DOHH2 (cell line): Measurements from ENCODE around the gene UGT8.

Experiments used
- H3F3A ChIP-seq: fragments of 200-600 bp; sonication (generic), shearing (Covaris generic); 2 replicates; pipeline ENCODE4 v1.6.0; 2016; ENCODE audit warnings: antibody characterized with exemption, mild to moderate bottlenecking; ENCODE audit not compliant: control insufficient read depth, insufficient read depth
- H3K27ac ChIP-seq: fragments of 200-600 bp; sonication (generic); 2 replicates; pipeline ENCODE4 v1.5.1; 2014; ENCODE audit warnings: low read depth, mild to moderate bottlenecking, low read length, moderate library complexity
- H3K27me3 ChIP-seq: fragments of 200-600 bp; sonication (generic); 2 replicates; pipeline ENCODE4 v1.6.1; 2014; ENCODE audit warnings: mild to moderate bottlenecking, low read length, mixed read lengths; ENCODE audit not compliant: control insufficient read depth
- H3K36me3 ChIP-seq: fragments of 200-600 bp; sonication (generic); 2 replicates; pipeline ENCODE4 v1.6.1; 2014; ENCODE audit warnings: mild to moderate bottlenecking, low read length, moderate library complexity, mixed read lengths; ENCODE audit not compliant: control insufficient read depth
- H3K4me1 ChIP-seq: fragments of 200-600 bp; sonication (generic); 2 replicates; pipeline ENCODE4 v1.6.1; 2014; ENCODE audit warnings: mild to moderate bottlenecking, low read length, mixed read lengths; ENCODE audit not compliant: control insufficient read depth
- H3K4me2 ChIP-seq: fragments of 200-600 bp; sonication (generic); 2 replicates; pipeline ENCODE4 v1.6.0; 2014; ENCODE audit warnings: mild to moderate bottlenecking, low read length, moderate library complexity
- H3K4me3 ChIP-seq: fragments of 200-600 bp; sonication (generic); 2 replicates; pipeline ENCODE4 v1.5.1; 2014; ENCODE audit warnings: mild to moderate bottlenecking, low read length, mixed read lengths
- H3K79me2 ChIP-seq: fragments of 200-600 bp; sonication (generic); 2 replicates; pipeline ENCODE4 v1.6.1; 2014; ENCODE audit warnings: mild to moderate bottlenecking, low read length, mixed read lengths; ENCODE audit not compliant: control insufficient read depth
- H3K9me2 ChIP-seq: fragments of 200-600 bp; sonication (generic); replicated peaks from 2 replicates; pipeline ENCODE4 v1.6.1; 2014; ENCODE audit warnings: mild to moderate bottlenecking, low read length, mixed read lengths; ENCODE audit not compliant: control insufficient read depth
- H3K9me3 ChIP-seq: fragments of 200-600 bp; sonication (generic); 2 replicates; pipeline ENCODE4 v1.6.1; 2014; ENCODE audit warnings: antibody characterized with exemption, low read length, mixed read lengths; ENCODE audit not compliant: control insufficient read depth, insufficient read depth
- H4K20me1 ChIP-seq: fragments of 200-600 bp; sonication (generic); 2 replicates; pipeline ENCODE4 v1.6.0; 2014; ENCODE audit warnings: low read depth, mild to moderate bottlenecking, antibody characterized with exemption, low read length, moderate library complexity; ENCODE audit not compliant: control insufficient read depth, insufficient read depth
- CTCF ChIP-seq: fragments of 200-600 bp; sonication (generic); IDR thresholded peaks from one replicate; pipeline ENCODE4 v1.5.1; 2014; ENCODE audit warnings: antibody characterized with exemption, mild to moderate bottlenecking, low read depth, low read length; ENCODE audit not compliant: poor library complexity, severe bottlenecking
- EZH2phosphoT487 ChIP-seq: fragments of 200-600 bp; sonication (generic); IDR thresholded peaks from 2 replicates; pipeline ENCODE4 v1.6.1; 2017; ENCODE audit warnings: borderline replicate concordance, mild to moderate bottlenecking, antibody characterized with exemption, low read length, moderate library complexity, mixed read lengths

Gene UGT8

DNA sequence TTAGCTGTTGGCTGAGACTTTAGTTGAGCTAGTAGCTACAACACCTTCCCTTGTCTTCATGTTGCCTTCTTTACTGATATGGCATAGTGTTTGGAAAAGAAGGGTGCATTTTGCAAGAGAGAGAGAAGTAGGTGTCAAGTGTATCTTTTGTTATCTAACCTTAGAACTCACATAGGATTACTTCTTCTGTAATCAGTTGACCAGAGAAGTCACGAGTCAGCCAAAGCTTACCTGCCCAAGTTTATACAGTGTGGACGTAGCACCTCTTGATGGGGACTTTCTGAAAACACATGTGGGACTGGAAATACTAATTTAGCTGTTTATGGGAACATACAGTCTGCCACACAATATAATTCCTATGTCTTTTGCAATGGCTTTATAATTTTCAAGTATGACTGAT lies 56.0 kb downstream of the UGT8 start:
- Histone ChIP-seq H3K4me2 (no peak overlapping the region), H3K9me3 (no peaks in the 10 kb centered on the region), H3K4me3 (no peak overlapping the region), H4K20me1 (peaks cover 4% of the 10 kb centered on the region; the same call in 1 of the 2 replicates), H3K79me2 (peaks cover 94% of the 10 kb centered on the region), H3K36me3 (no peaks in the 10 kb centered on the region), H3F3A (peaks cover 3% of the 10 kb centered on the region; the same call in 1 of the 2 replicates), H3K27me3 (no peaks in the 10 kb centered on the region), H3K27ac (no peak overlapping the region), H3K4me1 (peaks cover 22% of the 10 kb centered on the region), H3K9me2 (no peaks in the 10 kb centered on the region)
- no peak for TF ChIP-seq CTCF
- no peak for TF ChIP-seq EZH2phosphoT487

GRCh38 chr4:114658179-114658578 lies 59.6 kb downstream of the UGT8 start:
- Histone ChIP-seq H3K27ac (no peak overlapping the region), H3K4me3 (no peak overlapping the region), H3K79me2 (peaks cover 92% of the 10 kb centered on the region), H3K4me1 (peaks cover 6% of the 10 kb centered on the region), H4K20me1 (peaks cover 4% of the 10 kb centered on the region; the same call in 1 of the 2 replicates), H3K9me3 (no peaks in the 10 kb centered on the region), H3F3A (no peaks in the 10 kb centered on the region; the same call in 1 of the 2 replicates), H3K9me2 (no peaks in the 10 kb centered on the region), H3K27me3 (no peaks in the 10 kb centered on the region), H3K36me3 (peaks cover 5% of the 10 kb centered on the region), H3K4me2 (no peak overlapping the region)
- TF ChIP-seq CTCF = no peak
- TF ChIP-seq EZH2phosphoT487 = no peak

- H3K4me1 ChIP-seq = peaks cover under 1% of the 10 kb centered on the region; the same call in 1 of the 2 replicates
- no peak overlapping the region; the same call in 1 of the 2 replicates for H3K4me2 ChIP-seq
- TF ChIP-seq EZH2phosphoT487 (no peak), CTCF (no peak)
- H3K79me2 ChIP-seq = peaks cover 88% of the 10 kb centered on the region
- H3K4me3 ChIP-seq = no peak overlapping the region
- no peaks in the 10 kb centered on the region; the same call in 1 of the 2 replicates for H3F3A ChIP-seq
- H4K20me1 ChIP-seq = peaks cover 4% of the 10 kb centered on the region; the same call in 1 of the 2 replicates
- no peaks in the 10 kb centered on the region for H3K9me3 ChIP-seq
- no peaks in the 10 kb centered on the region for H3K9me2 ChIP-seq
- H3K36me3 ChIP-seq = peaks cover 11% of the 10 kb centered on the region
- no peak overlapping the region for H3K27ac ChIP-seq
- H3K27me3 ChIP-seq = no peaks in the 10 kb centered on the region
Measured at GRCh38 chr4:114658776-114659175, 60.2 kb downstream of the UGT8 start.
